GM19193 (cell line): ENCODE measurements around the gene GXYLT1.

ENCODE experiments used
- POLR2A ChIP-seq: IDR thresholded peaks from 4 replicates; pipeline ENCODE4 v1.6.1; 2011; ENCODE audit not compliant: insufficient read depth, insufficient read length; ENCODE audit errors: extremely low read depth

Gene GXYLT1

DNA sequence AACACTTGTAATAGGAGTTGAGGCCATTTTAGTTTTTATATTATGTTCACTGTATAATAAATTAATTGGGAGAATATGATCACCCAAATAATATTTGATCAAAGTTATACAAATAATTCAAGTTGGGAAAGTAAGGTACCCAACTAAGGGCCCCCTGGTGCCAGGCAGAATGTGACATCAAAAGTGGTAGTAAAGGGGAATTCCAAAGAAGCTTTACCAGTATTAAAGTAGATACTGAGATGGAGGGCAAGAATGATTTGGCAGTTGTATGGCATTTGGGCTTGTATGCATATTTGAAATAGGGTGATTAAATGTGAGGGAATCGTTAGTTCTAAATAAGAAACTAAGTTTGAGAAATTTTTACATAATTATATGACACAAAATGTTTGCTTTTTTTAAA is 17.7 kb downstream of the GXYLT1 start:
- TF ChIP-seq POLR2A, result no peak

DNA sequence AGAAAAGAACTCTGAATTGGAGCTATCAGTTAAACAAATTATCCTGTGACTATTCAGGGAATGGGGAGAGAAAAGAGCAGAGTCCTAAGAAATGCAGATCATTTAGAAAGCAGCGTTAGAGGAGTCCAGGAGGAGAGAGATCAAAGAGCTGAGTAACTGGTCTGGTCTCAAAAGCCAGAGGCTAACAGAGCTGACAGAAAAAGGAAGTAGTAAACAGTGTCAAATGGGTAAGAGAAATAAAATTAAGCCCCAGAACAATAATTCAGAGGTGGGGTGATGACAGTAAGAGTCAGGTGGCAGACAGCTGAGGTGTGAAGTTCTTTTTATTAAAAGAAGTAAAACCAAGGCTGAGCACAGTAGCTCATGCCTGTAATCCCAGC is 19.3 kb downstream of the GXYLT1 start:
- no peak for TF ChIP-seq POLR2A

DNA sequence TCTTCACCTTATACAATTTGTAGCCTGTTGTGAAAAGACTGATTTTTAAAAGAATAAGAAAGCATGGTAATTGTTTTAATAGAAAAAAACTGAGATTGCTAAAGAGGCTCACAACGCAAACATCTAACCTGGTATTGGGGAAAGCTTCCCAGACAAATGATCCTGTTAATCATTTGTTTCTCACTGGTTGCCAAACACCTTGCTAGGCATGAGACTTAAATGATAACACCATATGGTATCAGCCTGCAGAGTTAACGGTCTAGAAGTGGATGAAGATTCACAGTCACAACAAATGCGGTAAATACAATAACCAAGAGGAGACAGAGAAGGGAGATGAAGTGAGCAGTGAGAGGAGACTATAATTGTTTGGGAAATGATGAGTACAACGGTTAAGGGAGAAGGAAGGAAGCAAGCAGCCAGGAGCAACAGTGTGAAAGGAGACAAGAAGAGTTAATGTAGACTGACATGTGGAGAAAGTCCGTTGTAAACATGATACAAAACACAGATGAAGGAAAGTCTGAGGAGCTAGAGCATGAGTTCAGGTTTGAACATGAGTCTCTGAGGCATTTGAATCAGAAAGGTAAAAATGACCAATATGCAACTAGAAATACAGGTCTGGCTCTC is 19.8 kb downstream of the GXYLT1 start:
- TF ChIP-seq POLR2A, result no peak

DNA sequence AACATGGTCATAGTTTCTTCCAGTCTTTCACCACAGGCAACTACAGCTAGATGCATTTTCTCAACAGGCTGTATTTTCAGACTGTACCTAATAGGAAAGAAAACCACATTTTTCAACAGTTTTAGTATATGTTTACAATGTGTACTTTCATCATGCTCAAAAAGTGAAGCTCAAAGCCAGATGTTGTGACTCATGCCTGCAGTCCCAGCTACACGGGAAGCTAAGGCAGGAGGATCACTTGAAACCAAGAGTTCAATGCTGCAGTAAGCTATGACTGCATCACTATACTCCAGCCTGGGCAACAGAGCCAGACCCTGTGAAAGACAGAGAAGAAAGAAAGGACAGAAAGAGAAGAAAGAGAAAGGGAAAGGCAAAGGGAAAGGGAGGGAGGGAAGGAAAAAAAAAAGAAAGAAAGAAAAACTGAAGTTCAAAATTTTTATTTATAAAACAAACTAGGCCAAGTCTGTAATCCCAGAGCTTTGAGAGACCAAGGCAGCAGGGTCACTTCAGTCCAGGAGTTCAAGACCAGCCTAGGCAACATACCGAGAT is 25.5 kb downstream of the GXYLT1 start:
- TF ChIP-seq POLR2A, result no peak

DNA sequence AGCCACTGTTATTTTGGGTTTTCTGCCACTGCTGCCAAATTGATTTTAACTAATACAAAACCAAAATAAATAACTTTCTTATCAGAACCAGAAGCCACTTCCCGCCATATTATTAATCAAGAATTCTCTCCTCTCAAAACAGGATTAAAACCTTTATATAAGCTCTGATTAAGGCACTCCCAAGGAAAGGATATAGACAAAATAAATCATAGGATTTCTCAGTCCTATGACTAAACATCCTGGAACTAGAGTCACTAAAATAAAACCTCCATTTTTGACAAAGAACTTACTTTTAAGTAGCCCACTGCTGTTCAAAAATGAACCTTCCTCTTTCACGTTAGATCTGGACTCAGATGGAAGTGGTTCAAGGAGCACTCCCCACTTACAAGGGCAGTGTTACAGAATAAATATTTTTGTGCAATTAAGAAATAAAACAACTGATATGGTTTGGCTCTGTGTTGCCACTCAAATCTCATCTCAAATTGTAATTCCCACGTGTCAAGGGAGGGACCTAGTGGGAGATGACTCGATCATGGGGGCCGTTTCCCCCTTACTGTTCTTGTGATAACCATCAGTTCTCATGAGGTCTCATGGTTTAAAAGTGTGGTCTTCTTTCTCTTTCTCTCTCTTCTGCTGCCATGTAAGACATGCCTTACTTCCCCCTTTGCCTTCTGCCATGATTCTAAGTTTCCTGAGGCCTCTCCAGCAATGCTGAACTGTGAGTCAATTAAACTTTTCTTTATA is 26.4 kb downstream of the GXYLT1 start:
- no peak for TF ChIP-seq POLR2A

DNA sequence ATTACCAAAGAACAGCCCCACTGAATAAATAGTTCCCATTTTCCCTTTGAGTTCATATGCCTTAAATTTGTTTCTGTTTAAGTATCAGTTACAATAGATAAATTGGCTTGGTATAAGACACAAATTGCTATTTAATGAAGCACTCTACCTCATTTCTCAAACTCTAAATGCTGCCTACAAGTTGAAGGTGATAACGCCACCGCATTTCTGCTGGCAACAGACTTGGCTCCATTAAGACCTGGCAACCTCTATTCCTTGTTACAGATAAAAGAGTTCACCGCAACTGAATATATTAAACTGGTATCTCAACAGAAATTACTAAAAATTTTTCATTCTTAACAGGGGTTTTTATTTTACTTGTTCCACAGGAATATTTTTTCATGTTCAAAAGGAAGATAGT is 35.6 kb downstream of the GXYLT1 start:
- no peak for TF ChIP-seq POLR2A

DNA sequence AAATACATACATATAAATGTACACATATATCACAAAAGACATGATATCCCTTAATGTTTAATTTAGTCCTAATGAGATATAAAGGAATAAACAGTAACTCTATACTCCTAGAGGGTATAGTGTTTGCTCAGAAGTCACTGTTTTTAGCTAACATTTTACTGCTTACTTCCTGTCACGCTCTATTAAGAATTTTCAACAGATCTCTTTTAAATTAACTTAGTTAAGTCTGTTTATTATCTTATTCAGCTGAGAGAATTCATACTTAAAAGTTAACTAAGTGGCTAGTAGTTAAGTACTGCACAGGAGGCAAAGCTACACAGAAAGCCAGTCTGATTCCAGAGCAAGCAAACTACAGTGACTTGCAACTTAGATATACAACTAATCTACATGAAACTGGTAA is 39.9 kb downstream of the GXYLT1 start:
- no peak for TF ChIP-seq POLR2A

DNA sequence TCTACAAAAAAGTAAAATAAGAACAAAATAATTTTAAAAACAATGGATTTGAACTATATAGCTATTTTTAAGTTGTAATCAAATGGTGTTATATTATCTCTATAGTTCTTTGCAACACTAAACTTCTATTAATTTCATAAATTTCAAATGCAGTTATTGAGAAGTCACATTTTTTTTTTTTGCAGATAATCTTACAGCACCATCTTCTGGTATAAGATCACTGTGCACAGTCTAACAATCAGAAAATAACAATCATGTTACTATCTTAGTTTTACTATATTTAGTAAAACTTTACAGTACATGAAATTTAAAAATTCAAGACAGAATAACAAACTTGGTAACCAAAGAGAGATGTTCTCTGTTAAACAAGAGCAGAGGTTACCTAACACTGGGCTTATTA is 40.6 kb downstream of the GXYLT1 start:
- TF ChIP-seq POLR2A, result no peak

DNA sequence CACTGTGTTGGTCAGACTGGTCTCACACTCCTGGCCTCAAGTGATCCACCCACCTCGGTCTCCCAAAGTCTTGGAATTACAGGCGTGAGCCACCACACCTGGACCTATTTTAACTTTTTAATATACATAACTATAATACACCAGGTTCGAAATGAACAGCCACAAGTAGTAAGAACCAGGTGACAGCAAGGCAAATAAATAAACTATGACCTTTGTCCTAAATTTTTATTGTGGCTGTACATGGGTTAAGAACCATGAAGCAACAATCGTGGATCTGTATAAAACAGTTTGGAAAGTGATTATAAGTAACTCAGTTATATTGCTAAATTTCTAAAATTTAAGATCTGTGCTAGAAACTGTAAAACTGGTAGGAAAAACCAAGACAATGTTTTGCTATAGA is 41.5 kb downstream of the GXYLT1 start:
- no peak for TF ChIP-seq POLR2A

DNA sequence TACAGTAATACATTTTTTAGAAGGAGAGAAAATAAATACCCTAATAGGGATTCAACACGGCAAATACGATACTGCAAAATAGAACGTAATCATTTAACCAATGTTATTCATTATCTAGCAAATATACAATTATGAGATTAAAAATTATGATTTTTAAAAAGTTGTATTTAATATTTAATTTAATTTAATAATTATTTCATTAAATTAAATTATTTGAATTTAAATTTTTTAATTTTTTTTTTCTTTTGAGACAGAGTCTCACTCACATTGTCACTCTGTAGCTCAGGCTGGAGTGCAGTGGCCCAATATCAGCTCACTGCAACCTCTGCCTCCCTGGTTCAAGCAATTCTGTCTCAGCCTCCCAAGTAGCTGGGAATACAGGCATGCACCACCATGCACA is 42.0 kb downstream of the GXYLT1 start:
- no peak for TF ChIP-seq POLR2A

DNA sequence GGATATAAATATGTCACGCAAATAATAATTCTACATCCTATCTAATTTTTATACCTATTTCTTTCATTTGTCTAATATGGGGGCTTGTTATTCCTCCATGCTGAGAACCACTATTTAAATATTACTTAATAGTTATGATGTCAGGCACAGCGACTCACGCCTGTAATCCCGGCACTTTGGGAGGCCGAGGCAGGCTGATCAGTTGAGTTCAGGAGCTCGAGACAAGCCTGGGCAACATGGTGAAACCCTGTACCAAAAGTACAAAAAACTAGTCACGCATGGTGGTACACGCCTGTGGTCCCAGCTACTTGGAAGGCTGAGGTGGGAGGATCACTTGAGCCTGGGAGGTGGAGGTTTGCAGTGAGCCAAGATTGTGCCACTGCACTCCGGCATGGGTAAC is 45.2 kb downstream of the GXYLT1 start:
- TF ChIP-seq POLR2A, result no peak

DNA sequence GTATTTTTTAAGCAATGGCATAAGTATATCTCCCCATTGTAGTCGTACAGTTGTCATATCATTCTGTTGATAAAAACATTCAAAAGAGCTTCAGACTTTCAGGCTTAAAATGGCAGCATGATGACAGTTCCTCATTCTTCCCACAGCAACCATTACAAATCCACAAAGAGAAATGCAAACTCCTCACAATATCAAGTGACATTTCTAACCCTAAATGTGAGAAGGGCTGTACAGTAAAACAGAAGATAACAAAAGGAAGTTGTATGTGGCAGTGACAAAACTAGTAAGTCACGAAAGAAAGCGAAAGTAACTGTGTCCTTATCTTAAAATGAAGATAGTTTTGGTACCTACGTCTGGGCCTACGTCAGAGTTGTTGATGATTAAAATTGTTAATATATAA is 46.7 kb downstream of the GXYLT1 start:
- no peak for TF ChIP-seq POLR2A

DNA sequence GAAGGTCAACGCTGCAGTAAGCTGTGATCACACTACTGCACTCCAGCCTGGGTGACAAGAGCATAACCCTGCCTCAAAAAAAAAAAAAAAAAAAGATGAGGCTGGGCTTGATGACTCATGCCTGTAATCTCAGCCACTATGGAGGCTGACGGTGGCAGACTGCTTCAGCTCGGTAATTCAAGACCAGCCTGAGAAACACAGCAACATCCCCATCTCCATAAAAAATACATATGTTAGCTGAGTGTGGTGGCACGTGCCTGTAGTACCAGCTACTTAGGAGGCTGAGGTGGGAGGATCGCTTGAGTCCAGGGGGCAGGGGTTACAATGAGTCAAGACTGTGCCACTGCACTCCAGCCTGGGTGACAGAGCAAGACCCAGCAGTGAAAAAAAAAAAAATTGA is 50.4 kb downstream of the GXYLT1 start:
- no peak for TF ChIP-seq POLR2A

DNA sequence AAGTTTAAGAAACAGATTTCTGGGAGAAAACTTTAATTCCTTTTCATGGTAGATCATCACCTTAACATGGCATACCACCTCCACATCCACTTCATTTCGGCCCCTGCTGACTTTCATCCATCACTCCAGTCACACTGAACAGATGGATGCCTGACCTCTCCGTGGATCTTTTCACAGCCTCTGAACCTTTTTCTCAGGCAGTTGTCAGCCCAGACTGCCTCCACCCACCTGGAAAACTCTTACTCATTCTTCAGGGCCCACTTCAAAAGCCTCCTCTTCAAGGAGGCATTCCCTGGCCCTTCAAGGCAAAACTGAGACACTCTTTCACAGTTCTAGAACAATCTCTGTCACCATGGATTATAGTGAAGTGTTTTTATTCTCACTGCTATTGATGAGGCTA is 52.9 kb downstream of the GXYLT1 start:
- TF ChIP-seq POLR2A, result no peak

DNA sequence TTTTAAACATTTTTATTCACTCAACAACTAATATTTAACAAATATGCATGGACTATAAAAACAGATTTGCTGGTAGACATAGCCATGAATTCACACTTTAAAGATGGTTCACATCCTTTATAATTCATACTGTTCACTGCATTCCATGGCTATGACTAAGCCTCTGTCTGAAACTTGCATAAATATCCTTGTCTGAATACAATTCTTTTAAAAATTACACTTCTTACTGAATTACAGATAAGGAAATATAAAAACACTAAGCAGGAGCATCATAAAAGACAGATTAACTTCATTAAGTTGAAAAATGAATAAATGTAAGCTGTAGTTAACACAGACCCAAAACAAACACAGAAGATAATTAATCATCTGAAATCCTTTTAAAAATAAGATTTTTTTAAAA is 53.8 kb downstream of the GXYLT1 start:
- TF ChIP-seq POLR2A, result no peak

DNA sequence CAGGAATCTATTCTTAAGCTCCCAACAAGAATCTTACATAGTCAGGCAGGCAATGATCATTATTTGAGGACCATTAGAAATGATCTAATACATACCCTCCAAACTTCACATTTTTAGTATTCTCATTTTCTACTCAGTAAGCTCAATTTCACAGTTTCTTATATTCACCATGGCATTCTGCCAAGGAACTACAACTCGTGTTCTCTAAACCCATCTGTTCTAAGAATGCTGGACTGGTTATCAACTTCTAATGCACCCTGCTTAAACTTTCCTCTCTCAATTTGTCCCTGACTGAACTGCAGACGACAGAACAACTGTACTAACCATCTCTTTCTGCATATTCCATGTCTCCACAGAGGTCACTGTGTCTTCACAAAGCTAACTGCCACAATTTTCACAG is 58.6 kb downstream of the GXYLT1 start:
- no peak for TF ChIP-seq POLR2A
